Measurements from ENCODE around the gene AREG.

DNA sequence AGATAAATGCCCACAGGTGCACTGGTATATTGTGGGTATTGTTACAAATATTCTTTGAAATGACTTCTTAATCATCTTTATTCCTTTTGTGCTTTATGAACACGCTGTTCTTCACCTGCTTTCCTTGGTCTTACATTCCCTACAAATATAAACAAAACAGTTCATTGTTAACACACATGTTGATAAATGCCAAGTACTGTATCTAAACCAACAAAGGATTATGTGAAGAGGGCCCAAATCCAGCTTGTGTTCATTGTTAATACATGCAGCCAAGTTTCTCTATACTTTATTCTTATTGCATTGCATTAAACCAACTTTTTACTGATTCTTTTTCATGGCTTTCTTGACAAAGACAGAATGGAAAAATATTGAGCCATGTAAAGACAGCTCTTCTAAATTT, 42.8 kb downstream of the AREG start:
- TF ChIP-seq CTCF (IDR thresholded peaks at IDR 0.05) = no peak
- TF ChIP-seq POLR2AphosphoS5 (IDR thresholded peaks at IDR 0.05) = no peak
- no peak for TF ChIP-seq EP300 (IDR thresholded peaks at IDR 0.05)
